ENCODE results near the gene SOWAHA.

DNA sequence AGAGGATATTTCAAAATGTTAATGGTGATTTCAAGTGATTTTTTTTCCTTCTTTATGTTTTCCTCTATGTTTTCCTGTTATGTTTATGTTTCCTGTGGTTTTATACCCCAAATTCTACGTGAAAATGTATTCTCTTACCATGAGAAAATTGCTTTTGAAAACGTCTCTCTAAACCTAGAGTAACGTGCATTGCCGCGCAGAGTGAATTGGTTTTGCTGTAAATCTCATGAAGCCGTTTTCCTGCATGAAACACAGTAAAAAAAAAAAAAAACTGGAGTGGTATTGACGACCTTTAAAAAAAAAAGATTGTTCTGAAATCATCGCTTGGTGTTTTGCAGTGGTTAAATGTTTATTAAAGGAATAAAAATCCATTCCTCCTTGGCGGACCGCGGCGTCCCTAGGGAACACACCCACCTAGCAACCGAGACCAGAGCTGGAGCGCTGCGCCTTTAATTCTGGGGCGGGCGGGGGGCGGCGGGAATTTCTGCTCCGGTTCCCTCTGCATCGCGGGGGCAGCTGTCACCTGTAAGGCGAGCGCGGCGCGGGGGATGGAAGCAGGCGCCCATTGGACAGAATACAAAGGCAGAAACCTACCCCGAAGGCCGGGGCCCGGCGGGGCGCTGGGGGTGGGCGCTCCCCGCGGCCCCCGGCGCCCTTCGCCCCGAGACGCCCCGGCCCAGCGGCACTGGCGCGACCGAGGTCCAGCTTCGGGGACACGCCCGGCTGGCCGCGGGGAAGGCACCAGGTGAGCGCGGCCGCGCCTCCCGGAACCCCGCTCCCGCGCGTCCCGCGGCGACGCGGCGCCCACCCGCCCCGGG, at the start of gene SOWAHA:
- TF ChIP-seq, protein P1, sequence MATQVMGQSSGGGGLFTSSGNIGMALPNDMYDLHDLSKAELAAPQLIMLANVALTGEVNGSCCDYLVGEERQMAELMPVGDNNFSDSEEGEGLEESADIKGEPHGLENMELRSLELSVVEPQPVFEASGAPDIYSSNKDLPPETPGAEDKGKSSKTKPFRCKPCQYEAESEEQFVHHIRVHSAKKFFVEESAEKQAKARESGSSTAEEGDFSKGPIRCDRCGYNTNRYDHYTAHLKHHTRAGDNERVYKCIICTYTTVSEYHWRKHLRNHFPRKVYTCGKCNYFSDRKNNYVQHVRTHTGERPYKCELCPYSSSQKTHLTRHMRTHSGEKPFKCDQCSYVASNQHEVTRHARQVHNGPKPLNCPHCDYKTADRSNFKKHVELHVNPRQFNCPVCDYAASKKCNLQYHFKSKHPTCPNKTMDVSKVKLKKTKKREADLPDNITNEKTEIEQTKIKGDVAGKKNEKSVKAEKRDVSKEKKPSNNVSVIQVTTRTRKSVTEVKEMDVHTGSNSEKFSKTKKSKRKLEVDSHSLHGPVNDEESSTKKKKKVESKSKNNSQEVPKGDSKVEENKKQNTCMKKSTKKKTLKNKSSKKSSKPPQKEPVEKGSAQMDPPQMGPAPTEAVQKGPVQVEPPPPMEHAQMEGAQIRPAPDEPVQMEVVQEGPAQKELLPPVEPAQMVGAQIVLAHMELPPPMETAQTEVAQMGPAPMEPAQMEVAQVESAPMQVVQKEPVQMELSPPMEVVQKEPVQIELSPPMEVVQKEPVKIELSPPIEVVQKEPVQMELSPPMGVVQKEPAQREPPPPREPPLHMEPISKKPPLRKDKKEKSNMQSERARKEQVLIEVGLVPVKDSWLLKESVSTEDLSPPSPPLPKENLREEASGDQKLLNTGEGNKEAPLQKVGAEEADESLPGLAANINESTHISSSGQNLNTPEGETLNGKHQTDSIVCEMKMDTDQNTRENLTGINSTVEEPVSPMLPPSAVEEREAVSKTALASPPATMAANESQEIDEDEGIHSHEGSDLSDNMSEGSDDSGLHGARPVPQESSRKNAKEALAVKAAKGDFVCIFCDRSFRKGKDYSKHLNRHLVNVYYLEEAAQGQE (IDR thresholded peaks at IDR 0.05; ENCODE audit: insufficient read depth in 1 of 2, low read depth in 2 of 2, low read length in 2 of 2) = no peak
- TF ChIP-seq TAF1 (IDR thresholded peaks at IDR 0.05; ENCODE audit: borderline replicate concordance, insufficient read depth, low read length) = no peak
